HG03571 (cell line): ENCODE results near the gene ZBTB5.
"Not testable (repeated sequence)": the region's sequence is repeated elsewhere in the genome, so short reads cannot be mapped to it uniquely, and the experiment has no call there.

Experiments used
- ATAC-seq: cut with Tn5 transposase; IDR thresholded peaks from one replicate; pipeline ENCODE4 v1.9.1; 2021; ENCODE audit not compliant: unreplicated experiment

ZBTB5 gene

DNA sequence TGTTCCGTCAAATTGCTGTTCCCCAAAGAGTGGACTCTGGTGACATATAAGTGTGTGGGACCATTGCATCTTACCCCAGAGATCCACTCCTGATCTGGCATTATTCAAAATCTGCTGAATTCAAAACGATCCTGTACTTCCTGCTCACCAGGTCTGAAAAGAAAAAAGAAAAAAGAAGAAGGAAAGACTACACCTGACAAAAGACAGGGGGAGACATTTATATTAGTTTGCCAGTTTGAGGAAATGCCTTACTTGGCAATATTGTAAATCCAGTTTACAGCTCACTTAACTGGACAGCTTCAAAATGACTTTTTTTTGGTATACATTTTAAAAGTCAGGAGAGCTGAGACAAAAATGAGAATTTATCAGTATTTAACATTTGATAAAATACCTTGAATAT is 57.8 kb downstream of the ZBTB5 start:
- no peak for ATAC-seq

DNA sequence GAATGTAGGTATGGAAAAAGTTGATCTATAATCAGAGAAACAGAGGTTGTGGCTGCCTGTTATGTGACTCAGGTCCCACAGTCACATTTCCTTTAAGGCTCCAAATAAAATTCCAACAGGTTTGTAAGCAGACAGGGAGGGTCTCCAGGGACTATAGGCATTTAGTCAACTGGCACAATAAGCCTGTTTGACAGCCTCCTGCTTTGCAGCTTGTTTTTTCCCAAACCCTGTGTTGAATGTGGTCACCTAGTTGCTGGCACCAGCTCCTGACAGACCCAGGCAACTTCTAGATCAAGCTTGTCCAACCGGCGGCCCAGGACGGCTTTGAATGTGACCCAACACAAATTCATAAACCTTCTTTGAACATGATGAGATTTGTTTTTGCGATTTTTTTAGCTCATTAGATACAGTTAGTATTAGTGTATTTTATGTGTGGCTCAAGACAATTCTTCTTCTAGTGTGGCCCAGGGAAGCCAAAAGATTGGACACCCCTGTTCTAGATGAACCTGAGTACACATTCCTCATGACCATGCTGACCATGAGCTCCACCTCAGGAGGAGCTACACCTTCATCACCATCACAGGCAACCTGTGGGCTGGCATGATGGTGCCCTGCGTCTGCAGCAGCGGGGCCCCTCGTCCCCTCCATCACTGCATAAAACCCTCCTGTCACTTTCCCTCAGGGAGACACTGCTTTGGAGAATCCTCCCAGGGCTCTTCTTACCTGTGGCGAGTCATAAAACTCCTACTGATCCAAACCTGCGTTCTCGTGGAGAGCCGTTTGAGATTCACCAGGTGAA is 58.4 kb downstream of the ZBTB5 start:
- no peak for ATAC-seq

DNA sequence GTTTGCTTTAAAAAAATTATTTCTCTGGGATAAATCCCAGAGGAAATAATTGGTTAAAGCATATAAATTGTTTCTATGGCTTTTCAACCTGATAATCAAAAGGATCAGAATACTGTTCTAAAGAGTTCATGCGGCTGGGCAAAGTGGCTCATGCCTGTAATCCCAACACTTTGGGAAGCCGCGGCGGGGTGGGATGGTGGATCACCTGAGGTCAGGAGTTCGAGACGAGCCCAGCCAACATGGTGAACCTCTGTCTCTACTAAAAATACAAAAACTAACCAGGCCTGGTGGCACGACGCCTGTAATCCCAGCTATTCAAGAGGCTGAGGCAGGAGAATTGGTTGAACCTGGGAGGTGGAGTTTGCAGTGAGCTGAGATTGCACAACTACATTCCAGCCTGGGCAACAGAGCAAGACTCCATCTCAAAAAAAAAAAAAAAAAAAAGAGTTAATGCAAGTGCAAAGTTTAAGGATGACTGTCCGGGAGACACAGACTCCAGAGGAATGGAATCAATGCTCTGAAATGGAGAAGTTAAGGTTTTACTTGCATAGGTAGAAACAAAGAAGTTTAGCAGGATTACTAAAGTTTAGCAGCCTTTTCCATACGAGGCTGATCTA is 59.4 kb downstream of the ZBTB5 start:
- ATAC-seq: no peak

DNA sequence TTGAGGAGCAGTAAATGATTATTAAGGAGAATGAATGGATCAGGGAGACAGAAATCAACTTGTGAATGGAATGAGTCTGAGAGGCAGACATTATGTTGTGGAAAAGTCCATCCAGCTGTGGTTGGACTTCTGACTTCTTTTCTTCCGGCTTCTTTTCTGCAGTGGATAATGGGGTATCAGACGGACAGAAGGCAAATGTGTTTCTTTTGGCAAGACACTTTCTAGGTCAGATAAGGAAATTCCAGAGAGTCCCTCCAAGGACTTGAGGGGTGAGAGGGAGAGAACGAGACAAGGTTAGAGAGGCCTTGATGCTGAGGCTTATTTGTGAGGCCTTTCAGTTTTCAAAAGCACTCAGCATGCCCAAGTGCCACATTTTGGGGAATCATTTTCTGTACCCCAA is 59.9 kb downstream of the ZBTB5 start:
- ATAC-seq: no peak

DNA sequence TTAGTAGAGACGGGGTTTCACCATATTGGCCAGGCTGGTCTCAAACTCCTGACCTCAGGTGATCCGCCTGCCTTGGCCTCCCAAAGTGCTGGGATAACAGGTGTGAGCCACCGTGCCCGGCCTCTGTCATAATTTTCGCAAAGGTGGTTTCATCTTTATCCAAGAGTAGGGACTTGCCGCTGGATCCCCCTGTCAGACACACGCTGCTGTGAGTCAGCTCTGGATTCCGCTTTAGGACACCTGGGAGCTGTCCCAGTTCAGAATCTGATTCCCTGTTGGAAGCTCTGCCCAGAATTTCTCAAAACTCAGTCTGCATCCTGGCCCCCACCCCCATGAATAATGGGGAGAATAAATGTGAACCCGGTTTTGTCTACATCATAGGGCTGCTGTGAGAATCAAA is 60.7 kb downstream of the ZBTB5 start:
- no peak for ATAC-seq

DNA sequence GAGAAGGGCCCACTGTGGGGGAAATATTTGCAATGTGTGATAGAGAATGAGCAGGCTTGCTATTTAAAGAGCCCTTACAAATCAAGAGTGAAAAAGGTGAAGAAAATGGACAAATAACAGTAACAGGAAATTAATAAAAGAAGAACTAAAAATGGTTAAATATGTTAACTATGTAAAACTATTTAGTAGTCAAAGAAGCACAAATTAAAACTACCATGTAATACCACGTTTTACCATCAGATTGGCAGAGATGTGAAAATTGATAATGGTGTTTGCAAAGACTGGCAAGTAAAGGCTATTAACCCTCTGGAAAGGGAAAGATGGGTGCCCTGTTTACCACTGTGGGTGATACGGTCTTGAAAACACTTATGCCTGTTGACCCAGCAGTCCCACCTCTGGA is 65.9 kb downstream of the ZBTB5 start:
- ATAC-seq: no peak

DNA sequence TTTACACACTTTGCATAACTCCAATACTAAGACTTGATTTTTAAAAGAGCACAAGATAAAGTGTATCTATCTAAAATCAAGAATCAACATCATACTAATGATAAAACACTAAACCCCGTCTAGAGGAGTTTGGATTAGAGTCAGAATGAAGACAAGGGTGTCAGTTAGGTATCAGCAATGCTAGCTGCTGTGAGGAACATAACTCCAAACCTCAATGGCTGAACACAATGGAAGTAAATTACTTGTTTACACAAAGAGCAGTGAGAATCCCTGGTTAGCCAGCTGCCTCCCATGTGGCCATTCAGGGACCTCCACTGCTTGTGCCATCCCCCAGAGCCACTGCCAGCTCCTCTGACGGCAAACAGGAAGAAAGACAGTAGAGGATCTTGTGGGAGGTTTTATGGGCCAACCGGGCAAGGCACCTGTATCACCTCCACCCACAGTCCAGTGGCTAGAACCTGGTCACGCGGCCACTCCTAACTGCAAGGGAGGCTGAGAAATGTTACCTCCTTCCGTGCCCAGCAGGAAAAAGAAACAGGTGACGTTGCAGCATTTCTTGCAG is 66.7 kb downstream of the ZBTB5 start:
- no peak for ATAC-seq

DNA sequence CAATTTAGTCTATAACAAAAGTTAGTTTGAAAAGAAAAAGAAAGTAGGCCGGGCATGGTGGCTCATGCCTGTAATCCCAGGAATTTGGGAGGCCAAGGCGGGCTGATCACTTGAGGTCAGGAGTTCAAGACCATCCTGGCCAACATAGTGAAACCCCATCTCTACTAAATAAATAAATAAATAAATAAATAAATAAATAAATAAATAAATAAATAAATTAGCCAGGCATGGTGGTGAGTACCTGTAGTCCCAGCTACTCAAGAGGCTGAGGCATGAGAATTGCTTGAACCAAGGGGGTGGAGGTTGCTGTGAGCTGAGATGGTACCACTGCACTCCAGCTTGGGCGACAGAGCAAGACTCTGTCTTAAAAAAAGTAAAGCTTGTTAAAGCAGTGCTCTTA is 67.3 kb downstream of the ZBTB5 start:
- not testable (repeated sequence) for ATAC-seq

DNA sequence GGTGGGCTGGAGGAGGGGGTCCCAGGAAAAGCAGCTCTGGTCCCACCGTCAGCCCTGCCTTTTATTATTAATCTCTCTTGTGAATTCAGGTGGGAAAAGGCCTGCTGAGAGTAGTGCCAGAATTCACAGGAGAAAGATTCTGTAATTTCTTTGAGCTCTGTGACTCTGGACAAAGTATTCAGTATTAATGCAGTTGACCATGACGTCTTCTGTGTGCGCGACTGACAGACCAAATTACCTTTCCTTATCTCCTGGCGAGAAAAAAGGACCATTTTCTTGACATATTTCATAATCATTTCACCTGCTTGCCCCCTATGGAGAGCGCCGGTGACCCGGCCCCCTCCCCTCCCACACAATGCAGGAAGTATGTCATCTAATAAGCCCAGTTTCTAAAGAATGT is 69.6 kb downstream of the ZBTB5 start:
- no peak for ATAC-seq

DNA sequence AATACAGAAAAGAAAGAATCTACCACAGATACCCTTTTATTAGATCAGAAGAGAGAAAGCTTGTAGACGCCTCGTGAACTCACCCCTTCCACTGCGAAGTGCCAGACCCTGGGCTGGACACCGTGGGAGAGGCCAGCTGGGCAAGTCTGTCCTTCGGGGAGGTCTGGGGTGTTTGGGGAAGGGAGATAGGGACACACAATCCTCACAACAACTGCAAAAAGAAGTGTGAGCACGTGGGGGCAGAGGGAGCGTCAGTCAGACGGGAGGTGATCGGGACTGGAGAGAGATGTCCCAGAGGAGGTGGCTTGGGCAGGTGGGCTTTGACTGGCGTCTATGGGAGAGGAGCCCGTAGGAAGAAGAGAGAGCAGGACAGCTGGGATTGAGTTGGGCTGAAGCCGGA is 70.0 kb downstream of the ZBTB5 start:
- ATAC-seq: no peak

DNA sequence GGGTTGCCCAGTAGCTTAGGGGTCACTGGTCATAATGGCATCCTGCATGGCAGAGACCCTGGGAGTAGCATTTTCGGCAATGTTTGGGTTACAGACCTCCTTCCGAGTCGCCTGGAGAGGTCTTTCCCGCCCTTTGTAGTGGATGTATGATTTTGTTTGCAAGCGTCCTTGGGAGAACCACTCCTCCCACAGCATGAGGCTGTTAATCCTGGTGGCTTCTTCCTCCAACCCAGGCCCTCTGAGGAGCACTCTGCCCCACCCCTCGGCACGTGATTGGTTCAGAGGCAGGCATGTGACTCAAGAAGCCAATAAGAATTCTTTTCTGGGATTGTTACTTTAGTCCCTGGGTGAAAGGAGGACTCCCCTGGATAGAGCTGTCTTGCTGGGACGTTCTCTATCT is 73.0 kb downstream of the ZBTB5 start:
- ATAC-seq: no peak

DNA sequence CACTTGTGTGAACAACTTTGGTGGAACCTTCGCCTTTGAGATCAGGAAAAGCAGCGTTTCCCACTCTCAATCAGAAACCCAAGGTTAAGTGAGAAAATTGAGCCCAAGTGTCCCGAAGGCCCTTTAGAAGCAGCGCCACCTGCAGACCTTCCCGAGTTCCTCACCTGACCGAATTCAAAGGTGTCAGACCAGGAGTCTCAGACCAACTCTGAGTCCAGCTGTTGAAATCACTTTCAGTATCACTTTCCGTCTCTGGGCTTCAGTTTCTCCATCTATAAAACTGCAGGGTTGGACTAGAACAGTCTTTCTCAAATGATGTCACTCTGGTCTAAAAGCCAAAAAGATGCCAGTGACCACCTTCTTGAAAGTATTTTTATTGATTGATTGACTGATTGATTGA is 74.5 kb downstream of the ZBTB5 start:
- ATAC-seq: peak; percentile 83
